ENCODE measurements around the gene SETSIP. TPM values are rescaled to one million over a fixed set of nuclear protein-coding genes. Genes with fewer than 3 reads are reported as not detected.
A peak's percentile ranks its signal among the peaks of the same experiment; 100 is the strongest.
"Not testable (repeated sequence)": the region's sequence is repeated elsewhere in the genome, so short reads cannot be mapped to it uniquely, and the experiment has no call there.

Gene SETSIP
- total RNA-seq, 2 experiments from 2014 or later, result 0.47 TPM; not detected in 1

DNA sequence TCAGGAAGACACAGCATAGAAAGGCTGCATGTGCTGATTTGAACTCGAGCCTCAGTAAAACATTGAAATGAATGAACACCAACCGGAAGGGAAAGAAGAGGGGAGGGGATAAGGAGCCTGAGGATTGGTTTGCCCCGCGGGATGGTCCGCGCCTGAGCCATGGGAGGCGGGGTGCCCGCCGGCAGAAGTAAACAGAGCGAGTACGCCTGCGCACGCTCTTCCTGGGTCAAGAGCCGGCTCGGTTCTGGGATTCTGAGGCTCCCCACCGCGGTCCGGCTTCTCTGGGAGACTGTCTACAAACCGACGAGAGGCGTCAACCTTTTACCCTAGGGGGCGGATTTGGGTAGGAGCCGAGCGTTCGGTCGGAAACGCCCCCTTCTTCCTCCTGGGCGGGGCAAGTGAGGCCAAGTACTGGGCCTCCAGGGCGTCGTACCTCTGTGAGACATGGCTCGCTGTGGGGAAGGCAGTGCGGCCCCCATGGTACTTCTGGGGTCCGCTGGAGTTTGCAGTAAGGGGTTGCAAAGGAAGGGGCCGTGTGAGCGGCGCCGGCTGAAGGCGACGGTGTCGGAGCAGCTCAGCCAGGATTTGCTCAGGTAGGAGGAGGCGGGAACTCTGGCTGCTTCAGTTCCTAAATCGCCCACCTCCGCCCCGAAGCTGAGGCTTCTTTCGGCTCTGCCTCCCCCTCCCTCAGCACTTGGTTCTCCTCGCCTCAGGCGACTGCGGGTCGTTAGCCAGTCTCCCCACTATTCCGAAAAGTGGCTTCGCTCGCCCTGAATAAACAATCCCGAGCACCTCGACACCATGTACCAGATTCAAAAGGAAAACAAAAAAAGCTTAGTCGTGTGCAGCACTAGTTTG, 5.1 kb upstream of the SETSIP start, which contains the start of gene BTBD8:
TSS of gene BTBD8 (plus strand) at position 218 of the 858 bp plus-strand sequence. CDS start at position 445, 227 bp downstream.
- peak; percentile 96 for ATAC-seq (ENCODE audit: low read depth)

DNA sequence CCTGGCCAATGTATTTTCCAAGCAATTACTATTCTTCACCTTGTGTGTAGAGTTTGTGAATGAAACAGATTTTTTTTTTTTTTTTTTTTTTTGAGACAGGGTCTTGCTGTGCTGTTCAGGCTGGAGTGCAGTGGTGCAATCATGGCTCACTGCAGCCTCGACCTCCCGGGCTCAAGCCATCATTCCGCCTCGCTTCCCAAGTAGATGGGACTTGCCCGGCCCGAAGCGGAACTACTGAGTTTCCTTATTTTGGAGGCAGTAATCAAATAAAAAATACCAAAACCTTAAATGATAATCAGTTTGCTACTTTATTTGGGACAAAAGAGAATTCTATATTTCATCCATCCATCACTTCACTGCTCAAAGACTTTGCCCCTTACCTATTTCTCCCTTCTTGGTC, 4.2 kb upstream of the SETSIP start:
- Mint-ChIP-seq H3K36me3 (peaks cover 1% of the 10 kb centered on the region), H3K4me3 (peak overlapping the region; percentile 9), H3K27me3 (peaks cover under 1% of the 10 kb centered on the region), H3K4me1 (peaks cover 9% of the 10 kb centered on the region), H3K9me3 (no peaks in the 10 kb centered on the region), H3K27ac (no peak overlapping the region)
- ATAC-seq (ENCODE audit: low read depth) (no peak), DNase-seq (no peak)
- POLR2A ChIA-PET, result no interaction called here

More for the DNA sequence above, 5.1 kb upstream of the SETSIP start, which contains the start of gene BTBD8:
- H3K27ac Mint-ChIP-seq, result peak within 1 kb of the TSS; percentile 84
- peaks cover 6% of the 10 kb centered on the region for H3K36me3 Mint-ChIP-seq
- peak; percentile 87 for DNase-seq
- H3K4me1 Mint-ChIP-seq, result peaks cover 9% of the 10 kb centered on the region
- peak within 1 kb of the TSS; percentile 99 for H3K4me3 Mint-ChIP-seq
- POLR2A ChIA-PET, result interaction anchor here (0.6 to 1.4 kb wide), 3 partner anchors 54 to 236 kb away, joined by 3 to 5 read pairs (median 3); no protein-coding TSS in a partner anchor
- H3K27me3 Mint-ChIP-seq, result no peaks in the 10 kb centered on the region
- H3K9me3 Mint-ChIP-seq, result peaks cover 5% of the 10 kb centered on the region

DNA sequence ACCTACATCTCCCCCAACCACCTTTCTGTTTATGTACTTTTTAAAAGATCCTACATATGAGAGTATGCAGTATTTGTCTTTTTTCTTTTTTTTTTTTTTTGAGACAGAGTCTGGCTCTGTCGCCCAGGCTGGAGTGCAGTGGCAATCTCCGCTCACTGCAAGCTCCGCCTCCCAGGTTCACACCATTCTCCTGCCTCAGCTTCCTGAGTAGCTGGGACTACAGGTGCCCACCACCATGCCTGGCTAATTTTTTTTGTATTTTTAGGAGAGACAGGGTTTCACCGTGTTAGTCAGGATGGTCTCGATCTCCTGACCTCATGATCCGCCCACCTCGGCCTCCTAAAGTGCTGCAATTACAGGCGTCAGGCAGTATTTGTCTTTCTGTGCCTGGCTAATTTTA, 2.9 kb upstream of the SETSIP start:
- H3K36me3 Mint-ChIP-seq; DNase-seq; H3K27ac Mint-ChIP-seq; H3K9me3 Mint-ChIP-seq; ATAC-seq (ENCODE audit: low read depth); H3K27me3 Mint-ChIP-seq; H3K4me1 Mint-ChIP-seq; H3K4me3 Mint-ChIP-seq: not testable (repeated sequence)
- POLR2A ChIA-PET, result interaction anchor here (0.5 kb wide), 1 partner anchor 201 kb away, joined by 4 read pairs; no protein-coding TSS in a partner anchor

DNA sequence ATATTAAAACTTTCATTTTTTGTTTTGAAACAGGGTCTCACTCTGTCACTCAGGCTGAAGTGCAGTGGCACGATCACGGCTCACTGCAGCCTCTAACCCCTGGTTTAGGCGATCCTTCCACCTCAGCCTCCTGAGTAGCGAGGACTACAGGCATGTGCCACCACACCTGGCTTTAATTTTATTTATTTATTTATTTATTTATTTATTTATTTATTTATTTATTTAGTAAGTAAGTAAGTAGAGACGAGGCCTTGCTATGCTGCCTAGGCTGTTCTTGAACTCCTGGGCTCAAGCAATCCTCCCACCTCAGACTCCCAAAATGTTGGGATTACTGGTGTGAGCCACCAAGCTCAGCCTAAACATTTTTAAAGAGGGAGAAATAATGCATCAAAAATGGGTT, 1.2 kb upstream of the SETSIP start:
- no peaks in the 10 kb centered on the region for H3K36me3 Mint-ChIP-seq

DNA sequence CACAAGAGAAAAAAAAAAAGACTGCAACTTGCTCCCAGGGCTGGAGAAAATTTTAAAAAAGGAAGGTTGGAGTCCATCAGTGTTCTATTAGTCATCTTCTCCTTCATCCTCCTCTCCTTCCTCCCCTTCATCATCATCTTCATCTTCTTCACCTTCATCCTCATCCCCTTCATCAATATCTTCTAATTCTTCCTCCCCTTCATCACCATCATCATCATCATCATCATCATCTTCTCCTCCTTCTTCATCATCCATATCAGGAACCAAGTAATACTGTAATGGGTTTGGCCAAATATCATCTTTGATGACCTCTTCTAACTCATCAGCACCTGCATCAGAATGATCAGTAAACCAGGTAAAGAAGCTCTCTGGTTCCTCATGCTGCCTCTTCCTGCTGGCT, 765 bp downstream of the SETSIP start:
- H3K27ac Mint-ChIP-seq; H3K4me1 Mint-ChIP-seq; H3K9me3 Mint-ChIP-seq; POLR2A ChIA-PET; H3K27me3 Mint-ChIP-seq; DNase-seq; H3K4me3 Mint-ChIP-seq; H3K36me3 Mint-ChIP-seq; ATAC-seq (ENCODE audit: low read depth): not testable (repeated sequence)

More for the DNA sequence above, 1.2 kb upstream of the SETSIP start:
- Mint-ChIP-seq H3K27me3 (peaks cover 2% of the 10 kb centered on the region), H3K27ac (no peak overlapping the region), H3K9me3 (no peaks in the 10 kb centered on the region), H3K4me3 (no peak overlapping the region), H3K4me1 (peaks cover 4% of the 10 kb centered on the region)
- ATAC-seq (ENCODE audit: low read depth), result no peak
- POLR2A ChIA-PET, result no interaction called here
- no peak for DNase-seq

DNA sequence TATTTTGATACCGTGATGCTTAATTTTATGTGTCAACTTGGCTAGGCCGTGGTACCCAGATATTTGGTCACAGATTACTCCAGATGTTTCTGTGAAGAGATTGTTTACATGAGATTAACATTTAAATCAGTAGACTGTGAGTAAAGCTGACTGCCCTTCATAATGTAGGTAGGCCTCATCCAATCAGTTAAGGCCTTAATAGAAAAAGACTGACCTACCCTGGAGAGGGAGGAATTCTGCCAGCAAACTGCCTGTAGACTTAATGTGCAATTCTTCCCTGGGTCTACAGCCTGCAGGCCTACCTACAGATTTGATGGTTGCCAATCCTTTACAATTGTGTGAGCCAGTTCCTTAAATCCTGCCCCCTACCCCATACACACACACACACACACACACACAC, 4.3 kb downstream of the SETSIP start:
- Mint-ChIP-seq H3K27me3 (peaks cover 2% of the 10 kb centered on the region), H3K4me3 (no peak overlapping the region), H3K36me3 (no peaks in the 10 kb centered on the region), H3K9me3 (no peaks in the 10 kb centered on the region), H3K4me1 (no peaks in the 10 kb centered on the region), H3K27ac (no peak overlapping the region)
- DNase-seq (no peak), ATAC-seq (ENCODE audit: low read depth) (no peak)
- POLR2A ChIA-PET, result no interaction called here

DNA sequence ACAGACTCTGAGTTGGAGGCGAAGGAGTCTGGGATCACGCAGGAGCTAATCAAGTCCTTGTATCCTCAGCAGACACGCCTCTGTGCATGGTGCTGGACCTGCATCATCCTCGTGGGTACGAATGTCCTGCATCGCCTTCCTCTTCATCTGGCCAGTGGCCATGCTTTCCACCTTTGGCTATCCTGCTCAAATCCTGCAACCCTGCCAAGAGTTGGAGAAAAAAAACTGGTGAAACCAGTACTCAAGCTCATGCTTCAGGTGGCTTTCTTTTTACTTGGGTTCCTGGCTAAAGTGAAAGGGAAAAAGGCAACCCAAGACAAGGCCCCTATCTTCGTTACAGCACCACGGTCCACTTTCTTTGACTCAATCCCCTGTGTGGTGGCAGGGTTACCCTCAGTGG, 8.9 kb downstream of the SETSIP start:
- ATAC-seq (ENCODE audit: low read depth) (no peak), DNase-seq (no peak)
- no peaks in the 10 kb centered on the region for H3K27me3 Mint-ChIP-seq
- H3K4me3 Mint-ChIP-seq, result no peak overlapping the region
- H3K9me3 Mint-ChIP-seq, result no peaks in the 10 kb centered on the region
- POLR2A ChIA-PET, result no interaction called here
- no peaks in the 10 kb centered on the region for H3K4me1 Mint-ChIP-seq
- no peaks in the 10 kb centered on the region for H3K36me3 Mint-ChIP-seq
- H3K27ac Mint-ChIP-seq, result no peak overlapping the region

DNA sequence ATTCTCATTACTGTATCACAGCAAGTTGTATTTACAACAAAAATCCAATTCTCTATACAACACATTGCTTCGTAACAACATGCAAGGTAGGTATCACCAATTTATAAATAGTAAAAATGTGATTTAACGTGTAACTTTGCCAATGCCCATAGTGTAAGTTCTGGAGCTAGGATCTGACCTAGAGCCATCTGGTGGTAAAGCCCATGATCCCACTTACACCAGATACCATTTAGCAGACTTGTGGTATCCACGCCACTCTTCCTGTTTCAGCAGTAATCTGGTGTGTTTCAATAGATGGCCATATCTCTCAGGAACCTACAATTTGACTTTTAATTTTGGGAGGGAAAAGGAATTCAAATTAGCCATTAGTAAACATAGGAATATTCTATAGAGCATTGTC, 10.2 kb downstream of the SETSIP start:
- ATAC-seq (ENCODE audit: low read depth) (no peak), DNase-seq (no peak)
- no peaks in the 10 kb centered on the region for H3K36me3 Mint-ChIP-seq
- no peaks in the 10 kb centered on the region for H3K27me3 Mint-ChIP-seq
- no peaks in the 10 kb centered on the region for H3K9me3 Mint-ChIP-seq
- POLR2A ChIA-PET, result no interaction called here
- H3K4me1 Mint-ChIP-seq, result no peaks in the 10 kb centered on the region
- no peak overlapping the region for H3K27ac Mint-ChIP-seq
- no peak overlapping the region for H3K4me3 Mint-ChIP-seq

DNA sequence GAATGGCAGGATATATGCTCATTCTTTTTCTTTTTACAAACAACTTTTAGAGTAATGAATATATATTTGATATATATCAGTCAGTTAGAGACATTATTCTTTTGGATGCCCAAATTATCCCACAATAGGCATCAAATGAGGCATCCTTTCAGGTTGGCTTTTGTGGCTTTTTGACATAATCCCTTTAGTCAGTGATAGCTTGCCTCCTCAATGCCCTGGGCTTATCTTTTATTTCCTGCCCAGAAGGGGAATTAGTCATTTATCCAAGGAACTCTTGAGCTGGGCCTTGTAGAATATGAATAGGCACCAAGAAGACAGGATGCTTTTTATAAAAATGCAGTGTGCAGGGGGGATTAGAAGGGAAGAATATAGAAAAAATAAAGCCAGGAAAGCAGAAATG, 23.3 kb downstream of the SETSIP start:
- no peak overlapping the region for H3K27ac Mint-ChIP-seq
- ATAC-seq (ENCODE audit: low read depth) (no peak), DNase-seq (no peak)
- no peaks in the 10 kb centered on the region for H3K4me1 Mint-ChIP-seq
- H3K27me3 Mint-ChIP-seq, result peaks cover 8% of the 10 kb centered on the region
- H3K4me3 Mint-ChIP-seq, result no peak overlapping the region
- POLR2A ChIA-PET, result no interaction called here
- no peaks in the 10 kb centered on the region for H3K9me3 Mint-ChIP-seq
- peaks cover 2% of the 10 kb centered on the region for H3K36me3 Mint-ChIP-seq

DNA sequence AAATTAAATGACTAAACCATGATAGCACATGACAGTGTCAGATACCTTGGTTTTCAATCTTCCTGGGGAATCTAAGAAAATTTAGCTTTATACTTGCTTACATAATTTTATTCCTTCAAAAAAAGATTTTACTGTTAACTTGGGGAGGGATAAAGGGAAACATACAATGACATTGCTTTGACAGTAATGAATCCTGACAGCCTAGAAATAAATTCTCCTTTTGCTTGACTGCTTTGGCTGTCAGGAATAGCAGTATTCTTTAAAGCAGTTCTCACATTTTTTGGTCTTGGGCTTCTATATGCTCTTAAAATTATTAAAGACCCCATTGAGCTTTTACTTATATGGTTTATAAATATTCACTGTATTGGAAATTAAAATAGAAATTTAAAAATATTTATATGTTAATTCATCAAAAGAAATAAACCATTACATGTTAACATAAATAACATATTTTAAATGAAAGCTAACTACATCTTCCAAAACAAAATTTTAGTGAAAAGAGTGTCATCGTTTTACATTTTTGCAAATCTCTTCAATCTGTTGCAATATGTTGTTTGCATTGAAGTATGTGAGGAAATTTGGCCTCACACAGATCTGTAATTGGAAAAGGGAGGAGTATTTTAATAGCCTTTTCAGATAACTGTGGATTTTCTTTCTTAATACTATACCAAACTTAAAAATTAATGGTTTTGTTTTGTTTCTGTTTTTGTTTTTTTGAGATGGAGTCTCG, 29.3 kb downstream of the SETSIP start:
- DNase-seq (no peak), ATAC-seq (ENCODE audit: low read depth) (no peak)
- H3K9me3 Mint-ChIP-seq, result no peaks in the 10 kb centered on the region
- no peak overlapping the region for H3K4me3 Mint-ChIP-seq
- no peaks in the 10 kb centered on the region for H3K4me1 Mint-ChIP-seq
- H3K27me3 Mint-ChIP-seq, result peaks cover 4% of the 10 kb centered on the region
- POLR2A ChIA-PET, result no interaction called here
- H3K36me3 Mint-ChIP-seq, result no peaks in the 10 kb centered on the region
- no peak overlapping the region for H3K27ac Mint-ChIP-seq

DNA sequence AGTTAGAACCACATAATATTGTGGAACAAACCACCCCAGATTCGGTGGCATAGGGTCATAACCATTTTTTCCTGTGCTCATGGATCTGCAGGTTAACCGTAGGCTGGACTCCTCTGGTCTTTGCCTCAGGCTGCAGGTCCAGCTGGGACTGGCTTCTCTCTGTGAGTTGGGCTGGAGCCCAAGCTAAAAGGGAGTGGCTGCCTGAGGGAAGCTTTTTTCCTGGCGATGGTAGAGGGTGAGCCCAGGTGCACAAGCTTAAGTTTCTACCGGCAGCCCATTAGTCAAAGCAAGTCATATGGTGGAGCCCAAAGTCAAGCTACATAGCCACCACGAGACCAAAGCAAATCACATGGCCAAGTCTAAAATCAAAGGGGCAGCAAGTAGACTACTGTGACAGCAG, 31.6 kb downstream of the SETSIP start:
- H3K27me3 Mint-ChIP-seq, result peaks cover 4% of the 10 kb centered on the region
- no peak overlapping the region for H3K4me3 Mint-ChIP-seq
- POLR2A ChIA-PET, result no interaction called here
- H3K4me1 Mint-ChIP-seq, result no peaks in the 10 kb centered on the region
- no peak overlapping the region for H3K27ac Mint-ChIP-seq
- H3K36me3 Mint-ChIP-seq, result no peaks in the 10 kb centered on the region
- ATAC-seq (ENCODE audit: low read depth), result no peak
- DNase-seq, result no peak
- H3K9me3 Mint-ChIP-seq, result no peaks in the 10 kb centered on the region

DNA sequence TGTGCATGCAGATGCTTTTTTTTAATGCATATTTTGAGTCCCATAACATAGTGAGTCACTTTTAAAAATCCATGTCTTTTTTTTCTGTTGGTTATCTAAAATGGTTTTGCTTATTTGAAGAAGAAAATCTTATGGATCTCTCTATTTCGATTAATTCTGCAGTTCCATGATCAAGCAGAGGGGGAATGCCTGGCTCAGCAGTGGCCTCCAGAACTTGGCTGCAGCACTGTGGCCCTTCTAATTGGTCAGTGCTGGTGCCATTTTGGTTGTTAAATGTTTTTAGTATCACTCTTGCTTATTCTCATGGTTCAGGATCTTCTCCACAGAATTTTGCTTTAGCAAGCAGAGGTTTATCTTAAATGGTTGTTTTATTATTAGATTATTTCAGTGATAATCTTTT, 34.2 kb downstream of the SETSIP start:
- no peaks in the 10 kb centered on the region for H3K9me3 Mint-ChIP-seq
- POLR2A ChIA-PET, result no interaction called here
- H3K4me1 Mint-ChIP-seq, result no peaks in the 10 kb centered on the region
- no peak overlapping the region for H3K27ac Mint-ChIP-seq
- no peak overlapping the region for H3K4me3 Mint-ChIP-seq
- ATAC-seq (ENCODE audit: low read depth) (no peak), DNase-seq (no peak)
- peaks cover 13% of the 10 kb centered on the region for H3K27me3 Mint-ChIP-seq
- H3K36me3 Mint-ChIP-seq, result no peaks in the 10 kb centered on the region

DNA sequence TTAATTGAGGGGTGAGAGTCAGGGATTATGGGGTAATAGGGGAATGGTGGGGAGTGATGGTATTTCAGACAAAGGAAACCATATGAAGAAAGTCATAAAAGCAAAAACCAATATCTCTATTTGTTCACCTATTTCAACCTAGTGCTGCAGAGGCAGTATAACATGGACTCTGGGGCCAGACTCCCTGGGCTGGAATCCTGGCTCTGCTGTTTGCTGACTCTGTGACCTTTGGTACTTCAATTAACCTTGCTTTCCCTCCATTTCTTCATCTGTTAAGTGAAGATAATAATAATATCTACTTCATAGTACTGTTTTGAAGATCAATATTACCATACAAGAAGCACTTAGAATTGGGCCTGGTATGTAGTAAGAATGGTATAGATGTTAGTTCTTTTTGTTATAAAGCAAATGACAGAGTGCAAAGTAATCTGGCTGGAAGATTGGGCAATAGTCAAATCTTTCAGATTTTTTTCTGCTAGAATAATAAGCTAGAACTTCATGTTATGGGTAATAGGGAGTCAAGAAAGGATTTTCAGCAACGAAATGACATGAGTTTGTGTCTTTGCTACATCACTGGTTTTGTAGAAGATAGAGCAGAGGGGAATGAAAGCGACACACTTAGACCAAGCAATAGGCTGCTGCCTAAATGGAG, 36.4 kb downstream of the SETSIP start:
- Mint-ChIP-seq H3K9me3 (no peaks in the 10 kb centered on the region), H3K36me3 (no peaks in the 10 kb centered on the region), H3K27me3 (peaks cover 24% of the 10 kb centered on the region), H3K27ac (no peak overlapping the region), H3K4me3 (no peak overlapping the region), H3K4me1 (no peaks in the 10 kb centered on the region)
- DNase-seq (no peak), ATAC-seq (ENCODE audit: low read depth) (no peak)
- POLR2A ChIA-PET, result no interaction called here
